HG03159 (cell line): Measurements from ENCODE around the gene POLR3H.

Experiments
- ATAC-seq: cut with Tn5 transposase; IDR thresholded peaks from one replicate; pipeline ENCODE4 v1.9.1; 2021; ENCODE audit warnings: mild to moderate bottlenecking, moderate library complexity; ENCODE audit not compliant: unreplicated experiment

The POLR3H gene

DNA sequence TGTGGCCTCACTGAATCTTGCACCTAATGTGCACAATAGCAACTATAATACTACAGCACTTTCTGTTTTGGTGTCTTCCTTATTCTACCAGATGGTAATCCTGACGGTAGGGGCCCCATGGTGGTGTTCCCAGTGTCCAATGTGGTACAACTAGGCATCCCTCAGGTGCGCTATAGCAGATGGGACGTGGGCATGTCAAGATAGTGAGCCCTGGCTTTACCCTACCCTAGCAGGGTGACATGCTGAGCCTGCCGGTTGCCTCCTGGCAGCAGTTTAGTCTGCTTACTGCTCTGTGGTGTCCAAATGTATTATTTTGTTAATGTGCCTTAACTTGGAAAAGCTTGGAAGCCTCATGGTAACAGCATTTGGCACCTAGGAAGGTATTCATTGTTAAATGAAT is 56.2 kb downstream of the POLR3H start:
- no peak for ATAC-seq

DNA sequence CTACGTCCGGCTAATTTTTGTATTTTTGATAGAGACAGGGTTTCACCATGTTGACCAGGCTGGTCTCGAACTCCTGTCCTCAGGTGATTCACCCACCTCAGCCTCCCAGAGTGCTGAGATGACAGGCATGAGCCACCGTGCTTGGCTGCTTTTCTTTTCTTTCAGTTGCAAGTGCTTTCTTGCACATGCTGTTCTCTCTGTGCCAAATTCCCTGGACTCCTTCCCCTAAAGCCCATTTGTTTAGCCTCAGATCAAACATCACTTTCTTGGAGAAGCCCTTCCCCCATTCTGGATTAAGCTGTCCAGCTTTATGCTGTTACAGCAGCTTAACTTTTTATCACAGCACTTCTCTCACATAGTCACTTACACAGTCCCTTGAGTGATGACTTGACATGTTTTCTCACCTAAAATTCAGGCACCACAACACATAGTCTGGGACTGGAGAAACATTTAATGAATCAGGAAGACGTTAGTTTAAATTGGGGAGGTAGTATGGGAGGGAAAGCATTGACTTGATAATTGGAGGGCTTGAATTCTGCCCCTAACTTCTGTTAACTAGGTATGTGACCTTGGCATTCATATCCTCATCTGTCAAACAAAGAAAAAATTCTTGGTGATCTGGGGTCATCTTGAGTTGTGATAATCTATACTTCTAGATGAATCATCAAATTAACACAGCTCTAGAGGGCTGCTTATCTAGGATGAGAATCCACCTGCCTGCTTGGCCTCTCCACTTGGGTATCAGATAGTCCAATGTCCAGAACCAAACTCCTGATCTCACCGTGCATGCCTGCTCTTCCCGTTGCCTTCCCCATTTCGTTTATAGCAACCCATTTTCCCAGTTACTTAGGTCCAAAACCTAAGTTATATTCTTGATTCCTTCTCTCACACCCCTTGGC is 57.0 kb downstream of the POLR3H start:
- no peak for ATAC-seq

DNA sequence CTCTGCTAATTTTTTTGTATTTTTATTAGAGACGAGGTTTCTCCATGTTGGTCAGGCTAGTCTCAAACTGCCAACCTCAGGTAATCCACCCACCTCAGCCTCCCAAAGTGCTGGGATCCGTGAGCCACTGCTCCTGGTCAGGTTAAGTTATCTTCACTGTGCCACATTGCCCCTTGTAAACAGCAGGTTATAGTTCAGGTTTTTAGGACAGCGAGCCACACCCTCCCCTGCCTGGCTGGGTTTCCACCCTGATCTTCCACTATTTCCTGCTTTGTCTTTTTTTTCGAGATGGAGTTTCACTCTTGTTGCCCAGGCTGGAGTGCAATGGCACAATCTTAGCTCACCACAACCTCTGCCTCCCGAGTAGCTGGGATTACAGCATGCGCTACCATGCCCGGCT is 59.2 kb downstream of the POLR3H start:
- no peak for ATAC-seq

DNA sequence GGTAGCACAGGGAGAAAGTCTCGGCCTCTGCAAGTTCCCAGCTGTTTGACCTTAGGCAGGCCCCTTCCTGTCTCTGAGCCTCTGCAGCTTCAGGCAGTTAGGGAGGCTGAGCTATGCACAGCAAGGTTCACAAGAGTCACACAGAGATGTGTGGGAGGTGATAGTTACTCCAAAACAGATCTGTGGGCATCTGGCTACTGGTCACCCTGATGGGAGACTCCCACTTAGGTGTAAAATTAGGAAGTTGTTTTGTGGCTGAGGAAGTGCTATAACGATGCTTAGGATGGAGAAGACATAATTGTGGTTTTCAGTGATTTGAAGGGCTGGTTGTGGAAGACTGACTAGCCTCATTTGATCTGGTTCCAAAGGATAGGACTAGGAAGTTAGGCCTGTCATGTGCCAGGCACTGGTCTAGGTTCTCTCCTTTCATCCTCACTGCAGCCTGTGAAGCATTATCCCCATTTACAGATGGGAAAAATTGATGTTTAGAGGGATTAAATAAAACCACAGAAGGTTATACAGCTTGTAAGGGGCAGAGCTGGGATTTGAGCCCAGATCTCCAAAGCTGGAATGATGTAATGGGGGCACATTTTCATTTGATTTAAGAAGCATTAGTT is 61.8 kb downstream of the POLR3H start:
- no peak for ATAC-seq

DNA sequence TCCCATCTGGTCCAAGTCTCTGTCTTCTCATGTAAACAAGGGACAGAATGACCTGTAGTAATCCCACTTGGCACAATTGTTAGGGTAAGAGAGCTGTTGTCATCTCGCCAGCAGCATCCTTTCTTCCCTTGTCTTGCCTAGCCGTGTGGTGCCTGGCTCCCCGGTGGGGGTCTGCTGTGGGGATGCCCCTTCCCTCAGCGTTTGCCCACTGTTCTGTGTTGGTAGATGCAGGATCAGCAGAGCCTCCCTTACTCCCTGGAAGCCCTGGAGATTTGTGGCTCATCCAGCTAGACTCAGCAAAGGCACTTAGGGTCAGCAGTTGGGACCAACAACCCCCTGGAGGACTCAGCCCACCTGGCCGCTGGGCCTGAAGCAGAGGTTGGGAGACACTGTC is 62.3 kb downstream of the POLR3H start:
- ATAC-seq: no peak

DNA sequence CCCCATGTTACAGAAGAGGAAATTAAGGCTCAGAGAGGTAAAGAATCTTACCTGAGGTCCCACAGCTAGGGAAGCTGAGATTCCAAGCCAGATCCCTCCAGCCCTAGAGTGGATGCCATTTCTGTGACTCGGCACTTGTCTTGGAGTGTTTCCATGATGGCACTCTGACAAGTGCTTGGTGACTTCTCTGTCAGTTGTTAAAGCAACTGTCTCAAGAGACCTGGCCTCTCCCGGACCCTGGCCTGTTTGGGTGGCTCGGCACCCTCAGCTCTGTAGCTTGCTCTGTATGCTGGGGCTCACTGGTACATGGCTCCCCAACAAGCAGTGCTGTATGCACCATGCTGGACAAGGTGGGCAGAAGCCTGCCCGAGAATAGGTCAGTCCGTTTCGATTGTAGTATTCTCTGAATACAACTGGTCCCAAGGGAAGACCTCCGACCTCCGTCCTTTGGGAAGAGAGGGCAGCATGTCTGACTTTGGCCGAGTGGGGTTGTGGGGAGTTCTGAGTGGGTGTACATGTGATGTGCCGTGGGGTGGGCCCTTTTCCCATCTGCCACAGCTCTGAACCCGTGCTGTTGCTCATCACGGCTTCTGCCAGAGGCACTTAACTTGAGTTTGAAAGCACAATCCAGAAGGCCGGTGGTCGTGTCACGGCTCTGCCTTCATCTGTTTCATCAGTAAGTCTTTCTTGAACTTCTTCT is 63.0 kb downstream of the POLR3H start:
- no peak for ATAC-seq

DNA sequence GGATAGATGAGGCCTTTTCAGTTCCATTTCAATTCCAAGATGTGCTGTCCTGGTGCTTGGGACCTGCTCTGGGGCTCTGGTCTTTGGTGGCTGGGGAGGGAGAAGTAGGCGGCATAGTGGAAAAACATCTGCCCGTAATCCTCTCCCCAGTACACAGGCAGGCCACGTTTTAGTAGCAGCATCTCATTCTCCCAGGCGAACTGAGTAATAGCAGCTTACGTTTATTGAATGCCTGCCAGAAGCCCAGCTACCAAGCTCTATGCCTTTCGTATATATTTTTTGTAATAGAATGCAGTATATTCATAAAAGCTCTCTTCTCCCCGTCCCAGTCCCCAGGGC is 63.9 kb downstream of the POLR3H start:
- ATAC-seq: no peak

DNA sequence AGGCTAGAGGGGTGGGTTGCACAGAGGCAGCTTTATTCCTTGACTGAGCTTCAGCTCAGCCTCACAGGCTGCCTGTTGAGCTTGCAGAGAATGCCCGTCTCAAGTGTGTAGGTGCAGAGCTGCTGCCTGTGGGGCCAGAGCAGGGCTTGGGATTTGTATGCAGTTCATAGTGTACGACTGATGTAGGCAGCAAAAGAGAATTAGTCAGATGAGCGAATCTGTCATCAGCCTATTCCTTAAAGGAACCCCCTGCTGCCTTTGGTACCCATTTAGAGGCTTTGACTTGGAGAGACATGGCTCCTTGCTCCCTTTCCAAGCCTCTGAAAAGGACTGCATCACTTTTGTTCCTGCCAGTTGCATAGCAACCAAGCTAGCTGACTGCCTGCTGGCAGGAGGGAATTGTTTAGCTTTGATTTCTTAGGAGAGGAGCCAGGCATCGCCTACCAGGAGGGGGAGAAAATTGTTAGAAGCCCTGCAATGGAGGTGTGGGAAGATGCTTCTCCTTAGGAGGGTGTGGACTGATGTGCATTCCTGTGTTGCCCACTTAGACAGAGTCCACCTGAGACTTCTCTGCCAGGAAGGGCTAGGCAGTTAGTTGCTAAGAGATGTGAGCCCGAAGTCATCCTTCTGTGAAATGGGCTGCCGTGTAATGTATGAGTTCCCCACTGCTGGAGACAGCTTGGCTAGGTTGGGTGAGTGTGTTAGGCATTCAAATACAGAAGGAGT is 64.4 kb downstream of the POLR3H start:
- ATAC-seq: no peak

DNA sequence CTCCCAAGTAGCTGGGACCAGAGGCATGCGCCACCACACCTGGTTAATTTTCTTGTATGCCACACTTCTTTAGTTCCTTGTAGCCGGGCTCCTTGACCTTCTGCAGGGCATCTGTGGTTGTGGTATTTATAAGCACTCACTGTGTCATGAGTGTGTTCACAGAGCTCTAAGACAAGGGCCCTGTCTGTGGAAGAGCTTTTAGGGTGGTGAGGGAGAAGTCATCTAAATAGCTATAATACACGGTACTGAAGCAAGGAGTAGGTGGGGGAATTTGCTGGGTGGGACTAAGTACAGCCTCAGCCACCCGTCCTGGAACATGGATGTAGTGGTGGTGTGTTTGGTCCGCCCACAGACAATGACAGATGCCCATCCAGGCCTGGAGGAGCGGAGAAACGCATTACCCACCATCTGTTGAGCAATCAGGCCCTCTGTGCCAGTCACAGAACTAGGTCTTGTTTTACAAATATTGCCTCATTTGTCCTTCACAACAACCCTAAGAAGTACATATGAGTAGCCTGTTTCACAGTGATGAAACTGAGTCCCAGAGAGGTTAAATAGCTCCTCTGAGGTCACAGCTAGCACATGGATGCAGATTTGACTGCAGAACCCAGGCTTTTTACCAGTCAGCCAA is 65.3 kb downstream of the POLR3H start:
- no peak for ATAC-seq

DNA sequence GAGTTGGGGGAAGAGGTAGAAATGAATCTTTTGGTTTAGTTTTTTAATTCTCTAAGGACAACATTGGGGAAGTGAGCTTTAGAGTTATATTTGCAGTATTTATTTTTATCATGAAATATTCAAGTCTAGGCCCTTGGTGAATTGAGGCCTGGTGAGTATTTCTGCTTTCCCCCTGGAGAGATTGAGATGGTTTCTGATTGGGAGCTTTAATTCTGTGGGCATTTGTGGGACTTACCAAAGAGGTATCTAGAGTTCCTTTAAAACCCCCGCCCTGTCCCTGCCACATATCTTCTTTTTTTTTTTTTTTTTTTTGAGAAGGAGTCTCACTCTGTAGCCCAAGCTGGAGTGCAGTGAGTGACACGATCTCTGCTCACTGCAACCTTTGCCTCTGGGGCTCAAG is 65.8 kb downstream of the POLR3H start:
- ATAC-seq: no peak
